DND-41 (cell line): ENCODE data around the gene SH3RF3.

Experiments used
- ATAC-seq: fragments of 200-7000 bp; cut with Tn5 transposase; 3 replicates; pipeline ENCODE4 v1.9.1; 2021; ENCODE audit warnings: low read depth; ENCODE audit not compliant: insufficient read depth
- DNase-seq: peaks from one replicate; pipeline ENCODE4 v3.0.0-alpha.2; 2020
- H2AFZ ChIP-seq: 2 replicates; pipeline ENCODE4 v1.6.0; 2012; ENCODE audit warnings: low read depth, low read length
- H3K27ac ChIP-seq: 2 replicates; pipeline ENCODE4 v1.5.1; 2012; ENCODE audit warnings: low read length, inconsistent platforms
- H3K27me3 ChIP-seq: fragments of 200-600 bp; sonication (generic); 2 replicates; pipeline ENCODE4 v1.6.0; 2012; ENCODE audit warnings: low read length, mild to moderate bottlenecking, inconsistent platforms; ENCODE audit not compliant: insufficient read depth, poor library complexity
- H3K36me3 ChIP-seq: 2 replicates; pipeline ENCODE4 v1.5.1; 2012; ENCODE audit warnings: low read length, inconsistent platforms; ENCODE audit not compliant: insufficient read depth
- H3K4me1 ChIP-seq: 2 replicates; pipeline ENCODE4 v1.5.1; 2012; ENCODE audit warnings: mild to moderate bottlenecking, low read length; ENCODE audit not compliant: insufficient read depth
- H3K4me2 ChIP-seq: 2 replicates; pipeline ENCODE4 v1.6.0; 2012; ENCODE audit warnings: mild to moderate bottlenecking, moderate library complexity, low read length, inconsistent platforms; ENCODE audit not compliant: insufficient read depth
- H3K4me3 ChIP-seq, 2 experiments: fragments of 200-600 bp in 1 of 2; shearing (Covaris generic) in 1 of 2; 2 replicates each; pipeline ENCODE4 v1.5.1; 2012 to 2016; ENCODE audit warnings: inconsistent platforms in 2 of 2, low read length in 2 of 2, mild to moderate bottlenecking in 2 of 2, low read depth in 1 of 2, moderate library complexity in 1 of 2
- H3K79me2 ChIP-seq: 2 replicates; pipeline ENCODE4 v1.6.0; 2012; ENCODE audit warnings: low read length, inconsistent platforms; ENCODE audit not compliant: insufficient read depth
- H3K9ac ChIP-seq: 2 replicates; pipeline ENCODE4 v1.6.0; 2012; ENCODE audit warnings: low read depth, mild to moderate bottlenecking, inconsistent platforms, low read length, moderate library complexity
- H3K9me3 ChIP-seq: 2 replicates; pipeline ENCODE4 v1.5.1; 2012; ENCODE audit warnings: low read length, moderate library complexity, mild to moderate bottlenecking, inconsistent platforms; ENCODE audit not compliant: insufficient read depth, severe bottlenecking
- H4K20me1 ChIP-seq: 2 replicates; pipeline ENCODE4 v1.6.0; 2012; ENCODE audit warnings: low read length; ENCODE audit not compliant: insufficient read depth
- EZH2 ChIP-seq: IDR thresholded peaks from 3 replicates; pipeline ENCODE4 v1.6.1; 2012; ENCODE audit warnings: borderline replicate concordance, low read depth, mild to moderate bottlenecking, moderate library complexity, low read length, inconsistent platforms; ENCODE audit not compliant: severe bottlenecking
- TF ChIP-seq, protein P1 (sequence below): IDR thresholded peaks from 2 replicates; pipeline ENCODE4 v1.5.1; 2012; ENCODE audit warnings: borderline replicate concordance, low read length, moderate library complexity, mild to moderate bottlenecking; ENCODE audit not compliant: poor library complexity, severe bottlenecking; ENCODE audit errors: extremely low read depth

Gene SH3RF3

GRCh38 chr2:109473616-109474318, 344.8 kb downstream of the SH3RF3 start:
- ATAC-seq (no peak), DNase-seq (no peak)
- H3K4me3 ChIP-seq: no peak overlapping the region
- H3K36me3 ChIP-seq: no peaks in the 10 kb centered on the region
- H3K4me1 ChIP-seq: no peaks in the 10 kb centered on the region
- H4K20me1 ChIP-seq: no peaks in the 10 kb centered on the region
- TF ChIP-seq, protein P1, sequence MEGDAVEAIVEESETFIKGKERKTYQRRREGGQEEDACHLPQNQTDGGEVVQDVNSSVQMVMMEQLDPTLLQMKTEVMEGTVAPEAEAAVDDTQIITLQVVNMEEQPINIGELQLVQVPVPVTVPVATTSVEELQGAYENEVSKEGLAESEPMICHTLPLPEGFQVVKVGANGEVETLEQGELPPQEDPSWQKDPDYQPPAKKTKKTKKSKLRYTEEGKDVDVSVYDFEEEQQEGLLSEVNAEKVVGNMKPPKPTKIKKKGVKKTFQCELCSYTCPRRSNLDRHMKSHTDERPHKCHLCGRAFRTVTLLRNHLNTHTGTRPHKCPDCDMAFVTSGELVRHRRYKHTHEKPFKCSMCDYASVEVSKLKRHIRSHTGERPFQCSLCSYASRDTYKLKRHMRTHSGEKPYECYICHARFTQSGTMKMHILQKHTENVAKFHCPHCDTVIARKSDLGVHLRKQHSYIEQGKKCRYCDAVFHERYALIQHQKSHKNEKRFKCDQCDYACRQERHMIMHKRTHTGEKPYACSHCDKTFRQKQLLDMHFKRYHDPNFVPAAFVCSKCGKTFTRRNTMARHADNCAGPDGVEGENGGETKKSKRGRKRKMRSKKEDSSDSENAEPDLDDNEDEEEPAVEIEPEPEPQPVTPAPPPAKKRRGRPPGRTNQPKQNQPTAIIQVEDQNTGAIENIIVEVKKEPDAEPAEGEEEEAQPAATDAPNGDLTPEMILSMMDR: no peak
- no peak for TF ChIP-seq EZH2
- H3K27me3 ChIP-seq: peaks cover 8% of the 10 kb centered on the region
- no peak overlapping the region for H2AFZ ChIP-seq
- no peaks in the 10 kb centered on the region for H3K9me3 ChIP-seq
- no peak overlapping the region for H3K27ac ChIP-seq
- H3K79me2 ChIP-seq: no peaks in the 10 kb centered on the region
- no peak overlapping the region for H3K9ac ChIP-seq
- no peak overlapping the region for H3K4me2 ChIP-seq

DNA sequence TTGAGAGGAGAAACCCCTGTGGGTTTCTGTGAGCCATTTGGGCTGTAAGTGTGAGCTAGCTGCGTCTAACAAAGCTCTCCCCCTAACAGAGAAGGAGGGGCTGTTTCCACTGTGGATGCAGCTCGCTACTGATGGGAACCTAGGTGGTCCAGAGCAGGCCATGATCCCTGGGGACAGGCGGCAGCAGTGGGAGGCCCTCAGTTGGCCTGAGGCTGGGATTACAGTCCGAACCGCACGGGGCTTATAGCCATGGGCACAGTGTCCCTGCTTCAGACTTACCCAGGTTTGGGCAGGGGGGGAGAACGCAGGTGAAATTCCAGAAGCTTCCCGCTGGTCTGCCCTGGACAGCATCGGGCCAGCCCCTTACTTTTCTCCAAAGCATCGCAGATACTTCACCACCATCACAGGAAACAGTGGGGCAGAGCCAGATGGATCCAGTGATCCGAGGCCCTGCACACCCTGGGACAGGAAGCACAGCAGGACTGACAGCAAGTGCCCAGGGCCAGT, 345.4 kb downstream of the SH3RF3 start:
- H3K4me2 ChIP-seq: no peak overlapping the region
- H3K9ac ChIP-seq: no peak overlapping the region
- H3K4me3 ChIP-seq: no peak overlapping the region
- TF ChIP-seq, protein P1: no peak
- no peak for TF ChIP-seq EZH2
- ATAC-seq (no peak), DNase-seq (no peak)
- no peak overlapping the region for H2AFZ ChIP-seq
- no peaks in the 10 kb centered on the region for H3K4me1 ChIP-seq
- H3K27ac ChIP-seq: no peak overlapping the region
- no peaks in the 10 kb centered on the region for H3K9me3 ChIP-seq
- no peaks in the 10 kb centered on the region for H3K79me2 ChIP-seq
- no peaks in the 10 kb centered on the region for H4K20me1 ChIP-seq
- no peaks in the 10 kb centered on the region for H3K36me3 ChIP-seq
- H3K27me3 ChIP-seq: peaks cover 9% of the 10 kb centered on the region

DNA sequence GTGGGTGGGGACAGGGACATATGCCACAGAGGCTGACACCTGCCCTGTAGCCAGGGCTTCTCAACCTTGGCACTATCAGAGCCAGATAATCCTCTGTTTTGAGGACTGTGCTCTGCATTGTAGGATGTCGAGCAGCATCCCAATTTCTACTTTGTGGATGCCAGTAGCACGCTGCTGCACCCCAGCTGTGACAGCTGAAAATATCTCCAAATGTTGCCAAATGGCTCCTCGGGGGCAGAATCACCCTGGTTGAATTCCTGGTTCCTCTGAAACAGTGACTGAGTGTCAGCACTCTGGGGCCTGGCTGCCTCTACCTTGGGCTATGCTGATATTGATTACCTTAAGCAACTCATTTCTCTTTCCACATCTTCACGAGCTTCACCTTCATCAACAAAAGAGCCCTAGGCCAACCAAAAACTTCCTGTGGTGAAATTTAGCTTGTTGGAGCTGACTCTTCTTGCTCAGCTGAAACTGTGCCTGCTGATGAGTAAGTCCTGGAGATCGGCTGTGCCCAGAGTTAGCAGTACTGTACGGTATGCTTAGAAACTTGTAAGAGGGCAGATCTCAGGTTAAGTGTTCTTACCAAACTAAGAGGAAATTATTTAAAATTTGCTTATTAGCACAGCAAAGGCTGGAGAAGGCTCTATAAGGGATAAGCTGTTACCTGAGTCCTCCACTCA, 346.7 kb downstream of the SH3RF3 start:
- Histone ChIP-seq H3K27me3 (peaks cover 9% of the 10 kb centered on the region), H3K9me3 (no peaks in the 10 kb centered on the region), H3K79me2 (no peaks in the 10 kb centered on the region), H3K4me1 (no peaks in the 10 kb centered on the region), H4K20me1 (no peaks in the 10 kb centered on the region), H3K4me3 (no peak overlapping the region), H3K27ac (no peak overlapping the region), H2AFZ (no peak overlapping the region), H3K4me2 (no peak overlapping the region), H3K36me3 (no peaks in the 10 kb centered on the region), H3K9ac (no peak overlapping the region)
- ATAC-seq: no peak
- no peak for DNase-seq
- TF ChIP-seq, protein P1: no peak
- no peak for TF ChIP-seq EZH2
